ENCODE data around the gene PTTG1IP2. TPM values are rescaled to one million over a fixed set of nuclear protein-coding genes. Genes with fewer than 3 reads are reported as not detected.

PTTG1IP2 gene
- total RNA-seq, 2 experiments from 2014 or later = not detected

DNA sequence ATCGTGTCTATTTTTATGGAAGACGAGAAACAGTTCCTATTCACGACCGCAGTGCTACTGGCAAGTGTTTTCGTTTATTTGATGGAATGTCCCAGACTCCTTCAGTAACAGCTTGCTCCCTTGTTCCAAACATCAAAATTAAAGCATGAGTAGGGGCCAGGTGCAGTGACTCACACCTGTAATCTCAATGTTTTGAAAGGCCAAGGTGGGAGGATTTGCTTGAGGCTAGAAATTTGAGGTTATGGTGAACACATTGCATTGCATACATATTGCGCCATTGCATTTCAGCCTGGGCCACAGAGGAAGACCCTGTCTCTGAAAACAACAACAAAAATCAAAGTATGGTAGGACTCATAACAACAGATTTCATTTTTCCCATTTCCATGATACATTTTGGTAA, 22.8 kb downstream of the PTTG1IP2 start:
- H3K27me3 Mint-ChIP-seq = no peaks in the 10 kb centered on the region
- POLR2A ChIA-PET = no interaction called here
- no peak for DNase-seq
- no peak overlapping the region for H3K4me3 Mint-ChIP-seq
- no peak overlapping the region for H3K27ac Mint-ChIP-seq
- CTCF ChIA-PET = no interaction called here
- H3K4me1 Mint-ChIP-seq = no peaks in the 10 kb centered on the region
- no peaks in the 10 kb centered on the region for H3K36me3 Mint-ChIP-seq (ENCODE audit: low read depth)
- no peaks in the 10 kb centered on the region for H3K9me3 Mint-ChIP-seq

DNA sequence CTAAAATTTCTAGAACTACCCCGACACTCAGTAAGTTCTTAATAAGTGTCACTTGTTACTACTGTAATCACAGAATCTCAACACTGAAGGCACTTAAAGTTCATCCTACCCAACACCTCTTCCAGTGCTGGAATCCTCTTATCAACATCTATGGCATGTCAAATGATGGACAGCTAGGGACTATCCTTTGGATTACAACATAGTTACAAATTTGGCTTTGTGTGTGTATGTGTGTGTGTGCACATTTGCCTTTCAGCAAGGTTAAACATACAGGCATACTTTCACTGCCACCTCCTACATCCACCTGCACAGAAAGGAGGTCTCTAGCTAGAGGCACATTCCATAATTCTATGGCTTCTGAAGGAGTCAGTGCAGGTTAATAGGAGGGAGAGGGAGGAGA, 25.8 kb downstream of the PTTG1IP2 start:
- no peaks in the 10 kb centered on the region for H3K36me3 Mint-ChIP-seq (ENCODE audit: low read depth)
- no peaks in the 10 kb centered on the region for H3K27me3 Mint-ChIP-seq
- H3K9me3 Mint-ChIP-seq = no peaks in the 10 kb centered on the region
- no peak overlapping the region for H3K4me3 Mint-ChIP-seq
- CTCF ChIA-PET = no interaction called here
- POLR2A ChIA-PET = no interaction called here
- no peak for DNase-seq
- H3K4me1 Mint-ChIP-seq = no peaks in the 10 kb centered on the region
- H3K27ac Mint-ChIP-seq = no peak overlapping the region

DNA sequence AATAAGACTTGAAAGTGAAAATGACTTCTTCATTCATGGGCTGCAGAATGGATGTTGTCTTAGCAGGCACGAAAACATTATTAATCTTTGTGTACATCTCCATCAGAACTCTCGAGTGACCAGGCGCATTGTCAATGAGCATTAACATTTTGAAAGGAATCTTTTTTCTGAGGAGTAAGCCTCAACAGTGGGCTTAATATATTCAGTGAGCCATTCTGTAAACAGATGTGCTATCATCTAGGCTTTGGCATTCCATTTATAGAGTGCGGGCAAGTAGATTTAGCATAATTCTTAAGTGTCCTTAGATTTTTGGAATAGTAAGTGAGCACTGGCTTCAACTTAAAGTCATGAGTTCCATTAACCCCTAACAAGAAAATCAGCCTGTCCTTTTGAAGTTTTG, 33.1 kb downstream of the PTTG1IP2 start:
- Mint-ChIP-seq H3K36me3 (ENCODE audit: low read depth) (no peaks in the 10 kb centered on the region), H3K9me3 (no peaks in the 10 kb centered on the region), H3K27ac (no peak overlapping the region), H3K4me3 (no peak overlapping the region), H3K4me1 (no peaks in the 10 kb centered on the region), H3K27me3 (no peaks in the 10 kb centered on the region)
- no peak for DNase-seq
- CTCF ChIA-PET = no interaction called here
- POLR2A ChIA-PET = no interaction called here

DNA sequence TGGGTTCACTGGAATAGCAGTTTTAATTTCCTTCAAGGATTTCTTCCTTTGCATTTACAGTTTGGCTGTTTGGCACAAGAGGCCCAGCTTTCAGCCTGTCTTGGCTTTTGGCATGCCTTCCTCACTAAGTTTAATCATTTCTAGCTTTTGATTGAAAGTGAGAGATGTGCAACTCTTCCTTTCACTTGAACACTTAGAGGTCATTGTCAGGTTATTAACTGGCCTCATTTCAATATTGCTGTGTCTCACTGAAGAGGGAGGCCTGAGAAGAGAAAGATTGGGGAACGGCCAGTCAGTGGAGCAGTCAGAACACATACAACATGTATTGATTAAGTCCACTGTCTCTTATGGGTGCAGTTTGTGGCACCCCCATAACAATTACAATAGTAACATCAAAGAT, 33.9 kb downstream of the PTTG1IP2 start:
- ChIA-PET CTCF (no interaction called here), POLR2A (no interaction called here)
- no peak overlapping the region for H3K27ac Mint-ChIP-seq
- H3K27me3 Mint-ChIP-seq = no peaks in the 10 kb centered on the region
- no peak overlapping the region for H3K4me3 Mint-ChIP-seq
- no peaks in the 10 kb centered on the region for H3K36me3 Mint-ChIP-seq (ENCODE audit: low read depth)
- no peaks in the 10 kb centered on the region for H3K9me3 Mint-ChIP-seq
- H3K4me1 Mint-ChIP-seq = no peaks in the 10 kb centered on the region
- DNase-seq = no peak

DNA sequence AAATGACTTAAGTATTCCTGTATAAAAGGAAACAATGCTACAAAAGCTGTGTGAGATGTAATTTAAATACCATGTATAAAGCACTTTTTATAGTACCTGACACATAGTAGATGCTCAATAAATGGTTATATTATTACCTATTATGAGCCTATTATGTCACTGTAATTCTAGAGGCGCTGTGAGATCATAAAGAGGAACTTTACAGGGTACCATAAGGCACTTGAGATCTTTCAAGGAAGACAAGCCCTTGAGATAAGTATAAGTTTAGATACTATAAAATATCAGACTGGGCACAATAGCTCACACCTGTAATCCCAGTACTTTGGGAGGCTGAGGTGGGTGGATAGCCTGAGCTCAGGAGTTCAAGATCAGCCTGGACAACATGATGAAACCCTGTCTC, 38.3 kb downstream of the PTTG1IP2 start:
- POLR2A ChIA-PET = no interaction called here
- no peaks in the 10 kb centered on the region for H3K36me3 Mint-ChIP-seq (ENCODE audit: low read depth)
- CTCF ChIA-PET = no interaction called here
- no peak overlapping the region for H3K27ac Mint-ChIP-seq
- no peaks in the 10 kb centered on the region for H3K9me3 Mint-ChIP-seq
- no peaks in the 10 kb centered on the region for H3K27me3 Mint-ChIP-seq
- H3K4me3 Mint-ChIP-seq = no peak overlapping the region
- H3K4me1 Mint-ChIP-seq = no peaks in the 10 kb centered on the region
- DNase-seq = no peak

DNA sequence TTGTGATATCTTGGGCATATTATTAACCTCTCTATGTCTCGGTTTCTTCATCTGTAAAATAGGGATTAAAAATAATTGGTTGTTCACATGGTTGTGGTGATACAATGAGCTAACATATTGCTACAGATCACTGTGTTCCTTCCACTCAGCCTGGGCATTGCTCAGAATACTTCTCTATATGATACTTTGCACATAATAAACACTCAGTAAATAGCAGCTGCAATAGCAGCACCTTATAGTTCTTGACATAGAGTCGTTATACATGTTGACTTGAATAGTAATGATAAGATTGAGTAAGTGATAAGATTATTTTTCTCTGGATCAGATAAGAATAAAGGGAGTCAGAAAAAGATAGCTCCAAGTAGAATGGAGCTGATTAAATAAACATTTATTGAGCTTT, 42.3 kb downstream of the PTTG1IP2 start:
- no peak overlapping the region for H3K4me3 Mint-ChIP-seq
- H3K36me3 Mint-ChIP-seq (ENCODE audit: low read depth) = no peaks in the 10 kb centered on the region
- no peak for DNase-seq
- H3K27ac Mint-ChIP-seq = no peak overlapping the region
- H3K9me3 Mint-ChIP-seq = no peaks in the 10 kb centered on the region
- ChIA-PET POLR2A (no interaction called here), CTCF (interaction anchor here (0.5 kb wide), 1 partner anchor 590 kb away, joined by 3 read pairs; no protein-coding TSS in a partner anchor)
- no peaks in the 10 kb centered on the region for H3K27me3 Mint-ChIP-seq
- H3K4me1 Mint-ChIP-seq = no peaks in the 10 kb centered on the region

DNA sequence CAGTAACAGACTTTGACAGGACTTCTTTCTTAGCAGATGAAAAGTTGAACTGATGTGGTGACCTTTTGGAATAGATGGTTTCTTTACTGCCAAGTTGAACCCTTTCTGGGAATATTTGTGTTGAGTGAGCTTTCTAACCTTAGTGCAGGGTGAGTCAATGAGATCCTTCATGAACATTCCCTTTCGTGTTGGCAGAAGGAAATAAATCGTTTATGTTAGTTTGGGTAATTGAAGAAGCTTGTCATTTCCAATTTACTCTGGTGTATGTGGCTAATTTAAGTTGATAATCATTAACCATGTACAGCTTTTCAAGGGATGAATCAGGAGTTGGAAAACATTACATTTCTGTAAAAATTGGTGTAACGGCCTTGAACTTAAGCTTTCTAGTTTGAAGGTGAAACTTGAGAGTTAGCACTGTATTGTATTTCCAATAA, 43.4 kb downstream of the PTTG1IP2 start:
- Mint-ChIP-seq H3K9me3 (no peaks in the 10 kb centered on the region), H3K4me1 (no peaks in the 10 kb centered on the region), H3K36me3 (ENCODE audit: low read depth) (no peaks in the 10 kb centered on the region), H3K27ac (no peak overlapping the region), H3K4me3 (no peak overlapping the region), H3K27me3 (peaks cover 2% of the 10 kb centered on the region)
- DNase-seq = no peak
- ChIA-PET POLR2A (no interaction called here), CTCF (no interaction called here)

DNA sequence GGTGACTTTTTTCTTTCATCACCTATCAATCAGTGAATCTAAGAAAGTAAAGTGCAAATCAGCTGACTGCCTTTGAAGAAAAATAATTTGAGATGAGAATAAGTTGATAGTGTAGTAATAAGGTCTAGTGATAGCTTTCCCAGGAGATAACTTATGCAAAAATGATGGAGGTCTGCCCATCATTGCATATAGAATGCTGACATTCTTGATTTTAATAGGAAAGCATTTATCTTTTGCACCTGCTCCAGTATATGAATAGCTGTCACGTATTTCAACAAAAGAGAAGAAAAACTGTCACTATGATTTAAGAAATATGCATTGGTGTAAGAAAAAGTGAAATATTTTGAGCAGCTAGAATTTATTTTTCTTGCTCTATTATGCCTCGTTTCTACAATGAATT, 46.8 kb downstream of the PTTG1IP2 start:
- H3K27me3 Mint-ChIP-seq = peaks cover 2% of the 10 kb centered on the region
- no peaks in the 10 kb centered on the region for H3K36me3 Mint-ChIP-seq (ENCODE audit: low read depth)
- ChIA-PET POLR2A (no interaction called here), CTCF (no interaction called here)
- H3K4me3 Mint-ChIP-seq = no peak overlapping the region
- H3K4me1 Mint-ChIP-seq = no peaks in the 10 kb centered on the region
- no peak overlapping the region for H3K27ac Mint-ChIP-seq
- H3K9me3 Mint-ChIP-seq = no peaks in the 10 kb centered on the region
- DNase-seq = no peak

DNA sequence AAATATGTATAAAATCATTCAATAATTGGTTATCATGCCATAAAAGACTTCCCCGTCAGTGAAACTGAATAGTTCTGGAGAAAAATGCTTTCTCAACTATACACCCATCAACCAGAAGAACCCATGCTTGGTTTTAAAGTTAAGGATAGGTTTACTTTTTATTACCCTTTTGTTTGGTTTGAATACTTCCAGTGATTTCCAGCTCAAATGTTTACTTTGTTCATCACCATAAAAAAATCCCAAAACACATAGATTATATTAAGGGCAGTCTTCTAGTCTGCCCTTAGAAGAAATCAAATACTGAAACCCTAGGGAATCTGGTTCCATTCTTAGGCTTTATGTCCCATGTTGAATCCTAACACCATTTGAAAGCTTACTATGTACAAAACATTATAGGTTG, 49.2 kb downstream of the PTTG1IP2 start:
- peaks cover 2% of the 10 kb centered on the region for H3K27me3 Mint-ChIP-seq
- H3K9me3 Mint-ChIP-seq = no peaks in the 10 kb centered on the region
- POLR2A ChIA-PET = no interaction called here
- no peaks in the 10 kb centered on the region for H3K36me3 Mint-ChIP-seq (ENCODE audit: low read depth)
- no peak for DNase-seq
- CTCF ChIA-PET = no interaction called here
- no peak overlapping the region for H3K4me3 Mint-ChIP-seq
- no peak overlapping the region for H3K27ac Mint-ChIP-seq
- no peaks in the 10 kb centered on the region for H3K4me1 Mint-ChIP-seq

DNA sequence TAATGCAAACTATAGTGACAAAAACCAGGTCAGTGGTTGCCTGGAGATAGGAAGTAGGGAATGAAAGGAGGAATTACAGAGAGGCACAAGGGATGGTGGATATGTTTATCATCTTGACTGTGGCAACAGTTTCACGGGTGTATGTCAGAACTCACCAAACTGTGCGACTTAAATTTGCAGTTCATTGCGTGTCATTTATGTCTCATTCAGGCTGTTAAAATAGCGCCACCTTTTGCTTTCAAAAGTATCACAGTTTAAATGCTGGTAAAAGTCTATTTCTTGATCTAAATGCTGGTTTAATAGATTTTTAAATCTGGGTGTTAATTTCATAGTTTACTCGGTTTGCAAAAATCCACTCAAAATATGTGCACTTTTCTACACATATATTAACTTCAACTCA, 51.0 kb downstream of the PTTG1IP2 start:
- Mint-ChIP-seq H3K27me3 (peaks cover 2% of the 10 kb centered on the region), H3K27ac (no peak overlapping the region), H3K36me3 (ENCODE audit: low read depth) (no peaks in the 10 kb centered on the region), H3K9me3 (no peaks in the 10 kb centered on the region), H3K4me3 (no peak overlapping the region), H3K4me1 (no peaks in the 10 kb centered on the region)
- ChIA-PET POLR2A (no interaction called here), CTCF (no interaction called here)
- DNase-seq = no peak

DNA sequence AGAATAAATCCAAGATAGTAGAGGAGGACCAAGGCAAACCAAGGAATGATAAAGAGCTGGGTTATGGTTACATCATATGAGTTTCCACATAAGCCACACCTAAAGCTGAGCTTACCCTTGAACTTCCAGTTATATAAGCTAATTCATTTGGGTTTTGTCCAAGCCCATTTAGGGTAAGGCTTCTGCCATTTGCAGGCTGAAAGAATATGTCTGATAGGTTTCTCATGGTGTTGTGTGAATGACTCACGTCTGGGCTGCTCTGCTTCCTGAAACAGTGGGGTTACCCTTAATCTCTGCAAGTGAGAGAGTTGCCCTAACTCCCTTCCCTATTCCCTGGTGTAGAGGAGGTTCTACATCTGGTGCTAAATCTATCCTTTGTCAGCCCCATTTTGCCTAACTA, 60.8 kb downstream of the PTTG1IP2 start:
- DNase-seq = no peak
- CTCF ChIA-PET = no interaction called here
- H3K4me3 Mint-ChIP-seq = no peak overlapping the region
- no peaks in the 10 kb centered on the region for H3K27me3 Mint-ChIP-seq
- no peak overlapping the region for H3K27ac Mint-ChIP-seq
- no peaks in the 10 kb centered on the region for H3K36me3 Mint-ChIP-seq (ENCODE audit: low read depth)
- POLR2A ChIA-PET = no interaction called here
- no peaks in the 10 kb centered on the region for H3K9me3 Mint-ChIP-seq
- no peaks in the 10 kb centered on the region for H3K4me1 Mint-ChIP-seq

DNA sequence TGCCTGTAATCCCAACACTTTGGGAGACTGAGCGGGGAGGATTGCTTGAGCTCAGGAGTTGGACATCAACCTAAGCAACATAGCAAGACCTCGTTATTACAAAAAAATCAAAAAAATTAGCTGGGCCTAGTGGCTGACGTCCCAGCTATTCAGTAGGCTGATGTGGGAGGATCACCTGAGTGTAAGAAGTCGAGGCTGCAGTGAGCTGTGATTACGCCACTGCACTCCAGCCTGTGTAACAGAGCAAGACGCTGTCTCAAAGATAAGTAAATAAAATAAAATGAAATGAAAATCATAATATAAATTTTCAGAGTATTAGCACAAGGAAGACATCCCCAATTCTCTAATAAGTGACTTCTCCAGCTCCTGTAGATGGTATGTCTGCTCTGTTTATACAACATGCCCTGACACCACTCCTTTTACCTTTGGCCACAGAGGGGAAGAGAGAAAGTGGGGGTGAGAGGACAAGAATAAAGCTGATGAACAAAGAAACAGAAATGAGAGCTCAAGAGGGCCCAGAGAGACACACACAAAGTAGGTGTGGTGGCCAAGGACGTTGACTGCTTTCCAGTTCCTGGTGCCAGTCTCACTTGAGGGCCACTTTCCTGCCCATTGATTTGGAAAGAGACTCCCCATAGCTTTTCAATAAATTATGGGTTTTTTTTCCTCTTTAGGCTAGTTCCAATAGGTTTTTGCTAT, 62.9 kb downstream of the PTTG1IP2 start:
- Mint-ChIP-seq H3K9me3 (no peaks in the 10 kb centered on the region), H3K36me3 (ENCODE audit: low read depth) (no peaks in the 10 kb centered on the region), H3K4me1 (no peaks in the 10 kb centered on the region), H3K27me3 (no peaks in the 10 kb centered on the region), H3K27ac (no peak overlapping the region), H3K4me3 (no peak overlapping the region)
- DNase-seq = no peak
- POLR2A ChIA-PET = no interaction called here
- CTCF ChIA-PET = no interaction called here

DNA sequence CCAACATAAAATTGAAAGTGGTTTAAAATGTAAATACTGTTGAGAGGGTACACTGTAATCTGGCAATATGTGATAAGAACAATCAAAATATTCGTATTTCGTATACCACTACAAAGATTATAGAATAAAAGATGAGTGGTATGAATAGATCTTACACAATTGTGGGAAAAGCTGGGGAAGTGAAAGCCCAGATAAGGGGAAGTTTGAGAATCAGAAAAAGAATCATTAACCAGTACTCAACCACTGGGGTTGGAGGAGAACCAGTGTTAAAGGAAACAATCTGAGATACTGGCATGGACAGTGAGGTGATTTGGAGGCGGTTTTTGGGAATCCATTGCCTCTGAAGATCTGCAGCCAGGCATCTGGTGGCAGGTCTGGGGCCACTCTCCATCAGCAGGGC, 67.0 kb downstream of the PTTG1IP2 start:
- Mint-ChIP-seq H3K4me3 (no peak overlapping the region), H3K27me3 (no peaks in the 10 kb centered on the region), H3K4me1 (no peaks in the 10 kb centered on the region), H3K27ac (no peak overlapping the region), H3K36me3 (ENCODE audit: low read depth) (no peaks in the 10 kb centered on the region), H3K9me3 (no peaks in the 10 kb centered on the region)
- POLR2A ChIA-PET = no interaction called here
- no peak for DNase-seq
- CTCF ChIA-PET = no interaction called here

DNA sequence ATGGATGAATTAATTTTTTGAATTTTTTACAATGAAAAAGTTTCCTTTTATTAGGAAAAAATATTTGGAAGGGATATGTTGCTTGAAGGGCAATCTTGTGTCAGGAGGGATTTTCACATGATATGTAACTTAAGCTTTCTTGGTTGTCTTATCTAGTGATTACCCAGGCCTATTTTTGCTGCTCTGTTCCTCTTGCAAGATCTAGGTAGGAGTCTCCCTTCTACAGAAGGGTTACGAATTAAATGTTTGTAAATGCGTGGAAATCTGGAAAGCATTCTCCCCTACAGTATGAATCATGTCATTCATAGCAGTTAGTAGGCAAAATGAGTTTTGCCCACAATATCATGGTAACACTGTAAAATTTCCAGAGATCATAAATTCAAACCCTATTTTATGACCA, 69.0 kb downstream of the PTTG1IP2 start:
- H3K4me1 Mint-ChIP-seq = no peaks in the 10 kb centered on the region
- ChIA-PET POLR2A (no interaction called here), CTCF (no interaction called here)
- no peaks in the 10 kb centered on the region for H3K36me3 Mint-ChIP-seq (ENCODE audit: low read depth)
- no peak for DNase-seq
- H3K27me3 Mint-ChIP-seq = no peaks in the 10 kb centered on the region
- no peaks in the 10 kb centered on the region for H3K9me3 Mint-ChIP-seq
- no peak overlapping the region for H3K27ac Mint-ChIP-seq
- H3K4me3 Mint-ChIP-seq = no peak overlapping the region

DNA sequence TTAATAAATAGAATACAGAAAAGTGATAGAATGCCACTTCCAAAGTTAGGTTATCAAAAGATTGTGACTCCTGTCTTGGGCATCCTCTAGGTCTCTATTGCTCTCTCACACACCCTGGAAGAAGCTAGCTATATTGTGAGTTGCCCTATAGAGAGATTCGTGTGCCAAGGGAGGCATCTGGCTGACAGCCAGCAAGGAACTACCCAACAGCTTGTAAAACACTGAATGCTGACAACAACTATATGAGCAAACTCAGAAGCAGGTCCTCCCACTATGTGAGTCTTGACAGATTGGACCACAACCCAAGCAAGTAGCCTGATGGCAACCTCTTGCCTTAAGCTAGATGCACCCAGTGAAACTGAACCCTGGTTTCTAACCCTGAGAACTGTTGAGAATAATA, 71.0 kb downstream of the PTTG1IP2 start:
- Mint-ChIP-seq H3K4me1 (no peaks in the 10 kb centered on the region), H3K27me3 (no peaks in the 10 kb centered on the region), H3K9me3 (no peaks in the 10 kb centered on the region), H3K27ac (no peak overlapping the region), H3K36me3 (ENCODE audit: low read depth) (no peaks in the 10 kb centered on the region), H3K4me3 (no peak overlapping the region)
- POLR2A ChIA-PET = no interaction called here
- CTCF ChIA-PET = no interaction called here
- no peak for DNase-seq
